Epidermal melanocyte (primary cell): ENCODE measurements around the gene LAMC3.

Source experiments
- DNase-seq: peaks from one replicate; pipeline ENCODE4 v3.0.0; 2011; ENCODE audit warnings: low spot score; ENCODE audit not compliant: insufficient read length

The LAMC3 gene

DNA sequence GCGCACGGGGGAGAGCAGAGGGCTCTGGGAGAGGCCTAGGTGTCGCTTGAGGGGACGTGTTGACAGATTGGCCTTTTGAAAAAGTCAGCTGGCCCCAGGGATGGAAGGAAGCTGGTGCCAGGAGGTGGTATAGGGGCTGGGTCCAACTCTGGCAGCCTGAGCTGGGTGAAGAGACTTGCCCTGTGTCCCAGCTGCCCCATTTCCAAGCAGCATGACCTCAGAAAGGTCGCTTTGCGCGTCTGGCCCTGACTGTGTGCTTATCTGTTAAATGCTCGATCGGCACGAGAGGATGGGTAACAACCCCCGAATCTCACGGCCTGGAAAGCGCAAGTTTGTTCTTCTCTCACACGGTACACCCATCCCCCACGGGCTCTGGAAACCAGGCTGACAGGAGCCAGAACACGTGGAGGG is 31.2 kb upstream of the LAMC3 start:
- no peak for DNase-seq

DNA sequence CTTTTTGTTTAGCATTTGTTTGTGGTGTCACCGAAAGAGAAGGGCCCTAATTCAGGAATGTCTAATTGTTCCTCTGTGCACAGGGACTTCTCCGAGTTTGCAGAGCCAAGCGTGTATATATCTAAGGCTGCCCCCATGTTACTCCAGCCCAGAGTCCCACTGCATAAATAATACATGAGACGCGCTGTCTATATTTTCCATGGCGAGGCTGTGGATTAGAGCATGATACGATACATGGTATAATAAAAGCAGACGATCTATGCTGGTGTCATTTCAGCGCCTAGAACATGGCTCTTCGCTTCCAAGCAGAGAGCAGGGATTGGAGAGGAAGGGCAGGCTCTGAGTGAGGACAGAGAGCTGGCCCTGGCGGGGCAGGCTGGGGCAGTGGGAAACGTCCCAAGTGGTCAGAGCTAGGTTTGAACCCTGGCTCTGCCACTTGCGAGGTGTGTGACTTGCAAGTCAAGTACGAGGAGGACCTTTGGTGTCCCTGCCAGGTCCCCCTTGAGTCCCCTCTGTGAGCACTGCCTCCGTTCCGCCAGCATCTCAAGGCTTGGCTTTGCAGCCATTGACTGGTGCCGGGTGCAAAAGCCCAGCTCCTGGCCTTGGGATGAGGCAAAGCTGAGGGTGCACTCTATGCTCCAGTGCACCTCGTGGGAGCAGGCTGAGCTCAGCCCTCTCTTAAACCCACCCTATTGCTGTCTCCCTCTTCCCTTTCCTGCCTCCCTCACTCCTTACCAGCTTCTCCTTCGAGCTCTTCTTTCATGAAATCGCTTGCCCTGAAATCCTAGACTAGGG is 29.2 kb upstream of the LAMC3 start:
- no peak for DNase-seq

DNA sequence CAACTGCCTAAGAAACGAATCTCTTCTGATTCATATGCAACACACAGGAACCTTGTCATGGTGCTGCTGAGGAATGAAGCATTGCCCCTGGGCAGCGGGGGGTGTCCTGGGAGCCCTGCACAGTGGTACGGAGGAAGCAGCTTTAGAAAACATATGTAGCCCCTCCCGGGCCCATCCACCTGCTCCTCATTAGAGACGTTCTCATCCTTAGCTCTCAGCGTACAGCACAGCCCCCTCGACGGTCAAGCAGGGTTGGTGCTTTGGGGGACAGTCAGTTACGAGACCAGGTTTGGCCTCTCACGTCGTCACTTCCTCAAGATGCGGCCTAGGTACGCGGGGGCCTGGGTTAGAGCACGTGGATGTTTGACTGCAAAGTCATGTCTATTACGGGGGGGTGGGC is 28.4 kb upstream of the LAMC3 start:
- DNase-seq, result no peak

DNA sequence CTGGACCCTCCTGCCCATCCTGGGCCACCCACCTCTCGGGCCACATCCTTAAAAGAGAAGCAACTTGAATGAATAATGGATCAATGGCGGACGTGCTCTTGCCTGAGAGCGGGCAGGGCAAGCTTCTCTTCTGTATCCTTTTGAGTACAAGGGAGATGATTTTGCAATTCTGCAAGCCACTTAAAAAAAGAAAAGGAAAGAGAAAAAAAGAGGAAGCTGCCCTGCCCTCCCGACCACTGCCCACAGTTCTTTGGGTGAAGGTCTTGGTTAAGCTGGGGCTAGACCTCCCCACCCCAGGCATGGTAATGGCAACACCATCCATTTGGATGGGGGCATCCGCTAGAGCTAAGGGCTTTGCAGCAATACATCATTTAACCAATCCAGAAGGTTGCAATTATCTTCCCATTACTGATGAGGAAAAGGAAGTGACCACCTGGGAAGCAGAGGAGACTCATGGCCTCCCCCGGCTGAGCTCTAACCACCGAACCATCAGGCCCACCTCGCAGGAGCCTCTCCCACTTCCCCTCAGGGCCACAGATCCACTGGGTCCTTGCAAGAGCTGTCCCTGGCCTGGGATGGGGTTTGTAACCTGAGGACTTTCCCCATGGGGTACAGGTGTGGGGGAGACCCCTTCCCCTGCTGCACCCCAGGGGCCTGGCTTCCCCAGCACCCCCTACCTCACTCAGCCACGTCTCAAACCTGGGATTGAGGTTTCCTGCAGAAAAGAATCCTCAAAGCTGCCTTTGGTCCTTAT is 27.8 kb upstream of the LAMC3 start:
- no peak for DNase-seq

DNA sequence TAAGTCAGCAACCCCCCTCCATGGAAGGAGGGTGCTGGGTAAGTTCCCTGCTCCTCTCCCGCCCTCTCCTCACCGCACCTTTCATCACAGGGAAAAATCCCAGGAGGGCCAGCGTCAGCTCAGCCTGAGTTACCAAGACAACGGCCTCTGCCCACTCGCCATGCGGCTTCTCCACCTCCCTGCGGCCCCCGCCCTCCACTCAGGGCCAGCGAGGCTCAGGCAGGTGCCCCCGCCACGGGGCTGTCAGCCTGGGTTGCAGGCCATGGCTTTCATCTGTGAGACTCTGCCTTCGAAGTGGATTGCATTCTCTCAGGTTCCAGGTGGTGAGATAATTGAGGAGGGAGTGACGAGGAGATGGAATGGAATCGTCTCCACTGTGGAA is 27.2 kb upstream of the LAMC3 start:
- DNase-seq, result no peak

DNA sequence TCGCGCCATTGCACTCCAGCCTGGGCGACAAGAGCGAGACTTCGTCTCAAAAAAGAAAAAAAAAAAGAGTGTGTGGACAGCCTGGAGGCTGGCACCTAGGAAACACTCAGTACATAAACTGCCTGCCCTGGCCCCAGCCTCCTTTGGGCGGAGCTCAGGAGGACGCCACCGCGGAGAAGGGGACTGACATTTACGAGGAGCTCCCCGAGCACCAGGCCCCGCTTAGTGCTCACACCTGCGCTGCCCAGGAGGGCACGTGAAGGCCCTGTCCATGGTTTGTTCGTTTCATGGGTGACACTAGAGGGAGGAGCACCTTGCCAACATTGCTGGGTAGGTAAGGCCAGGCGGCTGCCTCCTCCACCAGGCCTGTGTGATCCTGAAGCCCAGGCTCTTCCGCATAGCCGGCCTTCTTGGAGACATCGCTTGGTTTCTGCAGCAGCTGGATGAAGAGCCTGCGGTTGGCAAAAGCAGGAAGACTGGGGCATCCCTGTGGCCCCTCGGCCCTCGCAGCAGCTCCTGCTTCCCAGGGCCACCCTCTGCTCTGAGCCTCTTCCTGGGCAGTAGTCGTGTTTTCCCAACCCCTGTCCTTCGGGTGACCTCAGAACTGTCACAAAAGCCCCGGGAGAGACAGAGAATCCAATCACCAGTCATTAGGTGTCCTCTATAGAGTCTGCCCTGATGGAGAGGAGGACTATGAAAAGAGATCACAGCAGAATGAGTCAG is 26.2 kb upstream of the LAMC3 start:
- DNase-seq, result no peak

DNA sequence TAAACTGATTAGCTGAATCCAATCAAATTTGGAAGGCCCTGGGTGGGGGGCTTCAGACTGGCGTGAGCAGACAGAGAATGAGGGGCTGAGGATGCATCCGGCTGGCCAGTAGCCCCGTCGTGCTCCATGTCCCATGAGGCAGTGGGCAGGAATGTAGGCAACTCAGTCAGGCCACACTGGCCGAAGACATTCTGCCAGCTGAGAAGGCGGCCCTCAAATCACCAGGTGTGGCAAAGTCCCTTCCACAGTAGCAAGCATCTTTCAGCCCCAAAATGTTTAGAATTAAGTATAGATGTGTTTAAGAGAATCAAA is 25.7 kb upstream of the LAMC3 start:
- DNase-seq, result no peak

DNA sequence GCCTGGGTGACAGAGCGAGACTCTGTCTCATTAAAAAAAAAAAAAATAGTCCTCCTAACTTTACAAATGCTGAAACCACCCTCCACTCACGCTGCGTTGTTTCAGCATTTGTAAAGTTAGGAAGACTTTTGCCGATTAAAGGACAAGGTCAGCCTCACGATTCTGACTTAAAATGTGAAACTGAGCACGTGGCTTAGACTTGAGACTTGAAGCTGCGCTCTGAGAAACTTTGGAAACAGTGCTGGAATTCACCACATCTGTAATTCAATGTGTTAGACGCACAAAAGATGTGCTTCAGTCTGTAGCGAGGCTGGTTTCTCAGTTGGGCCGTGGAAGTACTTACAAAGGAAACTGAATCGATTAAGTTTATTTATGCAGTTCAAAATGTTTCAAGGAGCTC is 25.0 kb upstream of the LAMC3 start:
- no peak for DNase-seq

DNA sequence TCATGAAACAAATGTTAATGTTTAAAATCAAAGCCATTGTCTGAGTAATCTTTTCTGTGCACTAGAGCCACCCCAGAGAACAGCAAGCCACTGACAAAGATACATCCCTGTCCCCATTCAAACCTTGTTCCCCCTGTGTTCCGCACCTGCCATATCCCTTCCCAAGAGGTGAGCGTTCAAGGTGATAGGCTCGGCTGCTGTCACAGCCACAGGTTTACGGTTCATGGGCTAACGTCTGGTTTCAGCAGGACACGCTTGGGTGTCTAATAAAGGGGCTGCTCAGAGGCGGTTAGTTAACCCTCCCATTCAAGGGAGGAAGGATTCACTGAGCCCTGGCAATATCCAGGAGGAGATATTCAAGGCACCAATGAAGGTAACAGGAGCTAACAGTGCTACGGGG is 24.5 kb upstream of the LAMC3 start:
- DNase-seq, result no peak

DNA sequence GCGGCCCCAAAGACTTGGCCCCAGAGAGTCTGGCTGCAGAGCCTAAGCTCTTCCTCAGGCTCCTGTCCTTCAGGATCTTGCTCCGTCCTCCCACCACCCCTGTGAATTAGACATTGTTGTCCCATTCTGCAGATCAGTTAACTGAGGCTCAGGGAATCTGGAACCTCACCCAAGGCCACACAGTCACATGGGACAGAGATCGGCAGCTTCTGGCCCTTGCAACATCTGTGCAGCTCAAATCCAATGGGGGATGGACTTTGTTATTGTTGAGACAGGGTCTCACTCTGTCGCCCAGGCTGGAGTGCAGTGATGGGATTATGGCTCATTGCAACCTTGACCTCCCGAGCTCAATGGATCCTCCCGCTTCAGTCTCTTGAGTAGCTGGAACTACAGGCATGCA is 23.9 kb upstream of the LAMC3 start:
- DNase-seq, result no peak

DNA sequence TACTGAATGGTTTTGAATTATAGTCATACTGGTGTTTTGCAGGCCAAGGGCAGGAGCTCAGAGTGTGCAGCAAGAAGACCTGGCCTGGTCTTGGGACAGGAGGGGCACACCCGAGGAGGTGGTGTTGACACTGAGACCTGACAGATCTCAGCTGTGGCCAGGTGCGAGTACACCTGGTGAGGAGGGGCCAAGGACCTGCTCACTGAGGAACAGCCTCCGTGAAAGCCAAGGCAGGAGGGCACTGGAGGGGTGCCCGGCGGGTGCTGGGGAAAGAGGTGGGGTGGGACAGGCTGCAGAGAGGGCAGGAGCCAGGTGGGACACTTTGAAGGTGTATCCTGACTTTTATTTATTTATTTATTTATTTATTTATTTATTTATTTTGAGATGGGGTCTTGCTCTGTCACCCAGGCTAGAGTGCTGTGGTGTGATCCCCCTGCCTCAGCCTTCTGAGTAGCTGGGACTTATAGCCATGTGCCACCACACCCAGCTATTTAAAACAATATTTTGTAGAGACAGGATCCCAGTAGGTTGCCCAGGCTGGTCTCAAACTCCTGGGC is 23.3 kb upstream of the LAMC3 start:
- no peak for DNase-seq

DNA sequence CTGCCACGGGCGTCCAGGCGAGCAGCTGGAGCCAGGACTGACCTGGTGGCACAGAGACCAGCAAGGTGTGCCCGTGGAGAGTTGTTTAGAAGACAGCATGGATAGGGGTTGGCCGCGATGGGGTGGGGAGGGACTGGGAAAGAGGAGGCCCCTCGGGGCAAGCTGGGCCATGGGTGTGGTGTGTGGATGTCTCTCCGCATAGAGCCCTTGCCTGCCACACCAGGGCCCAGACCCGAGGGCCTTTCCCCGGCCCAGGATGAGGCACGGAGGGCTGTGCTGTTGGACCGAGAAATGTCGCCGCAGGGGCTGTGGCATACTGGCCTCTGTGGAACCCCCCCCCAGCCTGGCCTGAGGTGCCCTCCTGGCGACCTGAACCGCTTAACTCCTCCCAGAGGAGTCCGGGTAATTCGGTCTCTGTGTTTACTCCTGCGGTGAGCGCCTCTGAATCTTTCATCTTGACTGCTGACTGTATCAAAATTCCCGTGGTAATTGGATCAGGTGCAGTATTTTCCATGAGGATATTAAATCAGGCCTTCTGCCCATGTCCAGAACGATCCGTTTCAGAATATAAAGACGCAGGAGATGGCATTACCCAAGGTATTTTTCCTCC is 22.5 kb upstream of the LAMC3 start:
- no peak for DNase-seq

DNA sequence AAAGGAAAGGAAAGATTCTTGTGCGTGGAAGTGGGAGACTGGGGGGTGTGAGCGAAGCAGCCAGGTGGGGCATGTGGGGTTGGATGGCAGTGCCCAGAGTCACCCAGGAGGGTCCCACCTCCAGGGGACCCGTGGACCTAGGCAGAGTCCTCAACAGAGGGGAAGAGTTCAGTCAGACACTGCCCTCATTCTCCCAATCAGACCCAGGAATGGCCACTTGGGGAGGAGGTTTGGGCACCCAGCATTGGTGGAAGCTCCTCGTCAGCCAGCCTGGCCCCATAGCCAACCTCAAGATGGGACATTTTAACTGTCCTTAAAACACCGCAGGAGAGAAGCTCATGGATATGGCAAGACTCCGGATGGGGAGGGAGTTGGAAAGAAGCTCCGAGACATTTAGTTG is 21.9 kb upstream of the LAMC3 start:
- no peak for DNase-seq

DNA sequence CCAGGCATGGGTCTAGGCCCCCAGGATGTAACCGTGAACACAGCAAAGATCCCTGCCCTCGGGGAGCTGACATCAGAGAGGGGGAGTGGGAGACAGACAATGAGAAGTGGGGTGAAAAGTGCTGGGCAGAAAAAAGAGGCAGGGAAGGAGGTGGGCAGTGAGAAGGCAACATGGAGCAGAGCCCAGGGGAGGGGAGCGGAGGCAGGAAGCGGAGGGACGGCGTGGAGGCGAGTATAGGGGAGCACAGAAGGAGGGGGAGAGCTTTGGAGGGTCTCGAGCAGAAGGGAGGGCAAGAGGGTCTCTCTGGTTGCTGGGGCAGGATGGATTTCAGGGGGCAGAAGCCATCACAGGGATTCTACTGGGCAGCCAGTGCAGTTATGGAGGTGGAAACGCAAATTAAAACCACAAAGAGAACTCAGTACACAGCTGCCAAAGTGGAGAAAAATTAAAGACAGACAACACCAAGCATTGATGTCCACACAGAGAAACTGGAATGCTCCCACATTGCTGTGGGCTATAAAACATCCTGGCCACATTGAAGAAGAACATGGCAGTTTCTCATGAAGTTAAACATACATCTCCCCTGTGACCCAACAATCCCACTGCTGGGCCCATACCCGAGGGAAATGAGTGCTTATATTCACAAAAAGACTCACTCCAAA is 21.1 kb upstream of the LAMC3 start:
- no peak for DNase-seq

DNA sequence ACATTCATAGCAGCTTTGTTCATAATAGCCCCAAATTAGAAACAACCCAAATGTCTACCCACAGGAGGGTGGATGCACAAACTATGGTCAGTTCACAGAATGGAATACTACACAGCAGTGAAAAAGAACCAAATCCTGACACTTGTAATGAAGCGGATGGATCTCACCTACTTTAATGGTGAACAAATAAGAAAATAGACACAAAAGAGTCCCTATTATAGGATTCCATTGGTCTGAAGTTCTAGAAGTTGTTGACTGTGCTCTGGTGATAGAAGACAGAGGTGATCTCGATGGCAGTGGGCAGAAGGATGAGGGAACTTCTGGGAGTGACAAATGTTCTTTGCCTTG is 20.6 kb upstream of the LAMC3 start:
- DNase-seq, result no peak

DNA sequence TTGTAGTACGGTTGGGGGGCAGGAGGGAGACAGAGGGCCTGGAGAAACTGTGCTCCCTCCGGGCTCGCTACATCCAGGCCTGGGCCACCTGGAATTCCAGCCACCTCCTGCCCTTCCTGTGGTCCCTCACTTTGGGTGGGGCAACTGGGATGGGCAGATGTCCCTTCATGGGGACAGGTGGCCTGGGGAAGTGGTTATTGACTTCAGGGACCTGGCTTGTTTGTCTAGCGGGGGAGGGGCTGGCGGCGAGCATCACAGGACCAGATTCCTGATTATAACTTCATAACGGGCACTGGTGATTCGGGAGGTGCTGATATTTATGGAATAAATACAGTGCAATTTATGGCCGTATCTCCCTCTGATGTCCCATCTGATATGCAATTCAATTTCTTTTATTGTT is 20.1 kb upstream of the LAMC3 start:
- DNase-seq, result no peak

DNA sequence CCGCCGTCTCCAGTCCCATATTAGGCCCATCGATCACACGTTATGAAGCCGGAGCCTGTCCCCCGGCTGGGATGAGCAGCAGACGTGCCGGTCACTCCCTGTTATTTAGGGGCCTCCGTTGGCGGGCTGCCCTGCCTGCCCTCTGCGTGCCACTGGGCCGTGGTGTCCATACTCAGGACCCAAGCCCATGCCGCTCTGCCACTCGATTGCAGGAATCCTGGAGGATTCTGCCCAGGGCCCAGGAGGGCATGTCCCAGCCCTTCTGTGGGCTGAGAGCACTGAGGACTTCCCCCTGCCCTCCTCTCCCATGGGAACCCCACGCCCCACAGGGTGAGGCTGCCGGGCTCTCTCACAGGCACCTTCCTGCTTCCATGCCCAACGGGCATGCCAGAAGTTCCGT is 19.6 kb upstream of the LAMC3 start:
- no peak for DNase-seq

DNA sequence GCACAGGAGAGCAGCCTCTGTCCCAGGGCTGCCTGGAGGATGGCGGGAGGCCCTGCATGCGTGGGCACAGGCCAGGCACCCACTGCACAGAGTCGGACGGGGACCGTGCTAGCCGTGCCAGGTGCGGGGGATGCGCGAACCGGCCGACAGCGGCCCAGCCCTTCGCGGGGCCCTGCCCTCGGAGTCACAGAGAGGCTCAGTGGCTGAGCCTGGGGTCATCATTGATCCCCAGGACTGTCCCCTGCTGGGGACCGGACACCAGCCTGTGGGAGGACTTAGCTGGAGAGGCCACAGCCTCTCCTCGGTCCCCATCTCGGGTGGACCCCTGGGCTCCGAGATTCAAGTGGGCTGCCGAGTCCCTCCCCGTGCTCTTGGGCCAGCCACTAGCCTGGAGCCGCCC is 19.1 kb upstream of the LAMC3 start:
- no peak for DNase-seq

DNA sequence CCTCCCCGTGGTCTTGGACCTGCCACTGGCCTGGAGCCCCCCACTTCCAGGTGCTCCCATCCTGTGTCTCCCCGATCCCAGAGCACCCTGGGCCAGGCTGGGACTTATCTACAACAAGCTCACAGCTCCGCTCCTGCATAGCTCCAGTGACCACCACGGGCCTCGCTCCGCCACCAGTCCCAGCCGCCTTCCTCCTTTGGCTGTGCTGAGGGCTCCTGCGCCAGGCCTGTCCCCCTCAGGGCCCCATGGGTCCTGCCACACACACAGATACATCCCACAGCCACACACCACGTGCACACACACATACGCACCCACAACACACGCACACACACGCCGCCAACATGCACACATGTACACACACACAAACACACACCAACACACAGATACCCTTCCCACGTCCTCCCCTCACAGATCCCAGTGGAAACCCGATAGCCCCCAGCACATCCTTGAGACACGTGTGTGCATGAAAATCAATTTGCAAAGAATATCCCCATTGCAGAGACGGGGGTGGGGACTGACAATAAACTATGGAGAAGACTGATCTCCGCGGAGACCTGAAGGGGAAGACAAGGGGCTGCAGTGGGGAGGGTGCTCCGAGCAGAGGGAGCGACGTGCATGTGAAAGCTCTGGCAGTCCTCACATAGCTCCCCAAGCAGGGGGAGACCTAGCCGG is 18.5 kb upstream of the LAMC3 start:
- DNase-seq, result no peak

DNA sequence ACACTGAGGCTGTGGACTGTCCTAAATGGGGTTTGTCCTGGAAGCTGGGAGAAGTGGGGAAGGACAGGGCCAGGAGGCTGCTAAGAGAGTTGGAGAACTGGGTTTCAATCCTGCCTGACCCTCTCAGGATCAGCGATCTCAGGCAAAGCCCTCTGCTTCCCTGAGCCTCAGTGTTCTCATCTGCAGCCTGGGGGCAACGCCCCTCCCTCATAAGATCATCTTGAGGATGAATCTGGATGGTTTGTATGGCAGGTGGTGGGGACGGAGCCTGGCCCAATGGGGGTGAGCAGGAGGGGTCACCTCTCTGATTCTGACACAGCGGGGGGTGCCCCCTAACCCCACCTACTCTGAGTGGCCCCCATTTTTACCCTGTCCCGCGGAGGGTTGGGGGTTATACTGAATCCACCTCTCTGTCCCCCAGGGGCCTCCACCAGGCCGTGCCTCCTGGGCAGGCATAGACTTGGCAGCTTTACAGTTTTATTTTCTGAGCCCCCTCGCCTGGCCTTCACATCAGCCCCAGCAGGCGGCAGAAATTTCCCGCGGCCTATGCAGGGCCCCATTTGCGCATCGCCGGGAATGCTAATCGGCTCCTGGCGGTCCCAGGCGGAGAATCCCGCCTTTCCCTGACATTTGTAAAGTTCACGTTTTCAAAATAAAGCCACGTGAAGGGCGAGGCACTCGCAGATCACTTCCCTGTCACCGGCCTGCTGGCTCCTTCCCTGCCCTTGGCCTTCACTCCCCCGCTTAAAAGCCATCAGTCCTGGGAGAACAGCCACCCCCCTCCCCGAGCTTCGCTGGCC is 17.8 kb upstream of the LAMC3 start:
- no peak for DNase-seq
